ENCODE measurements around the gene BCL2. TPM values are rescaled to one million over a fixed set of nuclear protein-coding genes. Genes with fewer than 3 reads are reported as not detected.

Gene BCL2
- total and polyA plus RNA-seq, 8 donors, result 6.3 to 11.3 (median 10.8) TPM

DNA sequence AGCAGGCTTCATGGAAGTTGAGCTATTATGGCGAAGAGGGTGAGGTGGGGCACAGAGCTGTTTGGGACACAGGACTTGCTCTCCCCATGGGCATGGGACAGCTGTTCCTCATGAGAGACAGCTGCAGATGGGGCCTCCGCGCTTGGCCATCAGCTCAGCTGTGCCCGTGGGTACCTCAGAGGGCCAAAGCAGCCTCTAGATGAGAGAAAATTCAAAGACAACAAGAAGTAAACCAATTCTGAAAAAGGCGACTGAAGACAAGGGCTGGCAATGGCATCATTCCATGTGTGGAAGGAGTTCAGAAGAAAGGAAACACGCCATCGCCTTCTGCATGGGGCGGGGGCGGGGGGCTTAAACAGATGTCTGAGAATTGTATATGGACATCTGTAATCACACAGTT is 136.2 kb downstream of the BCL2 start:
- ATAC-seq (no peak), DNase-seq (peak in 2 of 4 donors; percentile 40 to 65)
- Histone ChIP-seq H3K4me1 (no peaks in the 10 kb centered on the region), H3K27me3 (no peaks in the 10 kb centered on the region), H3K4me3 (no peak overlapping the region), H3K36me3 (no peaks in the 10 kb centered on the region), H3K9me3 (no peaks in the 10 kb centered on the region), H3K27ac (no peak overlapping the region)
- TF ChIP-seq, protein P1, sequence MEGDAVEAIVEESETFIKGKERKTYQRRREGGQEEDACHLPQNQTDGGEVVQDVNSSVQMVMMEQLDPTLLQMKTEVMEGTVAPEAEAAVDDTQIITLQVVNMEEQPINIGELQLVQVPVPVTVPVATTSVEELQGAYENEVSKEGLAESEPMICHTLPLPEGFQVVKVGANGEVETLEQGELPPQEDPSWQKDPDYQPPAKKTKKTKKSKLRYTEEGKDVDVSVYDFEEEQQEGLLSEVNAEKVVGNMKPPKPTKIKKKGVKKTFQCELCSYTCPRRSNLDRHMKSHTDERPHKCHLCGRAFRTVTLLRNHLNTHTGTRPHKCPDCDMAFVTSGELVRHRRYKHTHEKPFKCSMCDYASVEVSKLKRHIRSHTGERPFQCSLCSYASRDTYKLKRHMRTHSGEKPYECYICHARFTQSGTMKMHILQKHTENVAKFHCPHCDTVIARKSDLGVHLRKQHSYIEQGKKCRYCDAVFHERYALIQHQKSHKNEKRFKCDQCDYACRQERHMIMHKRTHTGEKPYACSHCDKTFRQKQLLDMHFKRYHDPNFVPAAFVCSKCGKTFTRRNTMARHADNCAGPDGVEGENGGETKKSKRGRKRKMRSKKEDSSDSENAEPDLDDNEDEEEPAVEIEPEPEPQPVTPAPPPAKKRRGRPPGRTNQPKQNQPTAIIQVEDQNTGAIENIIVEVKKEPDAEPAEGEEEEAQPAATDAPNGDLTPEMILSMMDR (IDR thresholded peaks at IDR 0.05), result no peak
- intact Hi-C loops (cut with DNase I), result no loop called here

DNA sequence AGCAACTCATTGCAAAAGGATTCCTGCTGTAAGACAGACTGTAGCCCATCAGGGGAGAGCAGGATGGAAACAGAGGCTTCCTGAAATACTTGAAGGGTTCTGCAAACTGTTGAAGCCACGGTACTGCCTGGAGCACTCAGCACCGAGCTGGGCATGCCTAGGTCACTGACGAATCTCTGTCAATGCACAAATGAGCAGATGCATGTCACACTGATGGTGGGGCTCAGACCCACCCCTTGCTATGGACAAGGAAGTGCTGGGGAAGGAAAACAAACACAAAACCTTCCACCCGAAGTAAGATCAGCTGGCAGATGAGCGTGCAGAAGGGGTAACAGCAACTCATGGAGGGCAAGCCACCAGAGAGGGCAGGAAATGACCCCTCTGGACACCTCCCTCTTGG is 136.7 kb downstream of the BCL2 start:
- no peaks in the 10 kb centered on the region for H3K9me3 ChIP-seq
- H3K4me3 ChIP-seq, result no peak overlapping the region
- intact Hi-C loops (cut with DNase I), result no loop called here
- H3K27me3 ChIP-seq, result no peaks in the 10 kb centered on the region
- no peak for DNase-seq
- no peaks in the 10 kb centered on the region for H3K4me1 ChIP-seq
- TF ChIP-seq, protein P1 (IDR thresholded peaks at IDR 0.05), result no peak
- no peaks in the 10 kb centered on the region for H3K36me3 ChIP-seq
- ATAC-seq, result no peak
- H3K27ac ChIP-seq, result no peak overlapping the region

DNA sequence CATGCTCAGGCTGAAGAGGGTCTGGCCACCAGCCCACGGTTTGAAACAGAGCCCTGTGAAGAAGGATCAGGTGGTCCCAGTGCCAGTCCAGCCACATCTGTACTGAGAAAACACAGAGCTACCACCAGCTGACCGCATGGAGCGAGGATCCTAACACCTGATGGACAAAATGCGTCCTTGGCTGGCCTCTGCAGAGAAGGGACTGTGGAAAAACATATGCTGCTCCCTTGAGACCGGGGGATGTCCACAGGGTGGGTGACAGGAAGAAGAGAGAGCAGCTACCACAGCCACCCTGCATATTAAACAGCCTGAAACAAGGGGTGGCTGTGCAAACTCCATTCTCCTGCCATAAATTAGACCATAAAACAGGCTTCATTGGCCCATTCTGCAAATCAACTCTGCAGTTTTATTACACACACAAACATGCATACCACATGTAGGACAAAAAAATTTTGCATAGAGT is 137.2 kb downstream of the BCL2 start:
- no peaks in the 10 kb centered on the region for H3K9me3 ChIP-seq
- intact Hi-C loops (cut with DNase I), result no loop called here
- H3K27me3 ChIP-seq, result no peaks in the 10 kb centered on the region
- H3K4me3 ChIP-seq, result no peak overlapping the region
- no peaks in the 10 kb centered on the region for H3K36me3 ChIP-seq
- H3K4me1 ChIP-seq, result no peaks in the 10 kb centered on the region
- ATAC-seq (no peak), DNase-seq (no peak)
- TF ChIP-seq, protein P1 (IDR thresholded peaks at IDR 0.05), result no peak
- H3K27ac ChIP-seq, result no peak overlapping the region

DNA sequence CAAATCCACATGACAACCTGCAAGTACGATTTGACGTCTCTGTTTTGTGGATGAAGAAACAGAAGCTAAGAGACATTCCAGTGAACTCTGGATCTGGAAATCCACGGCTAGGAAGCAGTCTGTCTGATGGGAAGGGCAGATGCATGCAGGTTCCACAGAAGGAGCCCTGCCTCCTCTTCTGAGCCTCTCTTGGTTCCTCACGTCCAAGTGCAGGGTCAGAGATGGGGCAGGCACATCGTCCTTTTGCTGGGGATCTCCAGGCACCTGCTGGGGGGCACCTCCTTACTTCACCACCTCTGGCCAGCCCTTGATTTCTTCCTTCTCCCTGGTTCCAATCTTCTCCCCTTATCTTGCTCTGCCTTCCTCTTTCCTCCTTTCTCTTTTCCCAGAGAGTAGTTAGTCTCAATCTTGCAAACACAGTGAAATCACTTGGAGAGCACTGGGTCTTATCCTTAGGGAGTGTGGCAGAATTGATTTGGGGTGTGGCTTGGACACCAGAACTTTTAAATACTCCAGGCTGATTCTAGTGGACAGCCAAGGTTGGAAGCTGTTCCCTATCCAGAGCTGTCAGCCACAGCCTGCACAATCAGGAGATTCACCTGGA is 137.8 kb downstream of the BCL2 start:
- Histone ChIP-seq H3K36me3 (no peaks in the 10 kb centered on the region), H3K4me3 (no peak overlapping the region), H3K27me3 (no peaks in the 10 kb centered on the region), H3K27ac (no peak overlapping the region), H3K9me3 (no peaks in the 10 kb centered on the region), H3K4me1 (no peaks in the 10 kb centered on the region)
- TF ChIP-seq, protein P1 (IDR thresholded peaks at IDR 0.05), result no peak
- no peak for ATAC-seq
- DNase-seq, result no peak
- intact Hi-C loops (cut with DNase I), result no loop called here

DNA sequence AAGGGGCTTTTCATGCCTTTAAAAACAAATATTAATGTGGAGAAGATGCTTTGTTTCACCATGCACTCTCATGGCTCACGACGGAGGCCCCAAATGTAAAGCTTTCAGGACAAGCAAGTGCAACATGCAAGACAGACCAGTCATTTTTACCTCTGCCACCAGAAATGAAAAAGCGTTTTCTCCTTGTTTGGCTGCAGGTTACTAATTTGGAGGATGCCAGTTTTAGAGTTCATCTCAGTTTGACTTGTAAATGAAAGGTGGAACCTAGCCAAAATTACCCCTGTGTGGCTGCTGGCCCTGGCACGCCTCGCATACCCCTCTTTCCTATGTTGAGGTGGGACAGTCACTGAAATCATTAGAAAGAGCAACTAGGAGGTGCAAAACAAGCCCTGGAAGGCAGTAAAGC is 138.6 kb downstream of the BCL2 start:
- H3K36me3 ChIP-seq, result no peaks in the 10 kb centered on the region
- no peaks in the 10 kb centered on the region for H3K4me1 ChIP-seq
- H3K9me3 ChIP-seq, result no peaks in the 10 kb centered on the region
- no peak for DNase-seq
- H3K27me3 ChIP-seq, result no peaks in the 10 kb centered on the region
- intact Hi-C loops (cut with DNase I), result no loop called here
- H3K4me3 ChIP-seq, result no peak overlapping the region
- ATAC-seq, result no peak
- TF ChIP-seq, protein P1 (IDR thresholded peaks at IDR 0.05), result no peak
- no peak overlapping the region for H3K27ac ChIP-seq

Measured in left lung (tissue), 10 donors.